ENCODE results near the gene ABCE1.

- TF ChIP-seq POLR2AphosphoS5 (IDR thresholded peaks at IDR 0.05; ENCODE audit: low read depth, low read length) (no peak), POLR2A (IDR thresholded peaks at IDR 0.05; ENCODE audit: low read depth, low read length) (no peak), TAF1 (IDR thresholded peaks at IDR 0.05; ENCODE audit: borderline replicate concordance, low read depth, low read length) (no peak)
Observed at GRCh38 chr4:145176641-145177432, 78.7 kb downstream of the ABCE1 start.
